Natural killer cell (primary cell): Measurements from ENCODE around the gene DRC3. TPM values are rescaled to one million over a fixed set of nuclear protein-coding genes. Genes with fewer than 3 reads are reported as not detected.

Source experiments
- ATAC-seq, 3 donors: fragments of 150-1000 bp in 2 of 3; fragments of 200-7000 bp in 1 of 3; cut with Tn5 transposase; 1 replicate in 1 of 3; 2 replicates in 2 of 3; pipeline ENCODE4 v1.10.0; 2021; ENCODE audit warnings: mild to moderate bottlenecking in 2 of 3, moderate library complexity in 2 of 3
- DNase-seq, 2 donors: peaks; one replicate each; pipeline versions ENCODE4 v3.0.0 to v3.0.0-alpha.2; 2013 to 2021; ENCODE audit warnings: mixed read lengths in 1 of 2
- H3K27ac ChIP-seq: one replicate; pipeline ENCODE4 v1.5.1; 2013; ENCODE audit warnings: mild to moderate bottlenecking, low read length
- H3K27me3 ChIP-seq: one replicate; pipeline ENCODE4 v1.6.1; 2013; ENCODE audit warnings: low read length; ENCODE audit not compliant: control insufficient read depth, insufficient read depth
- H3K36me3 ChIP-seq: one replicate; pipeline ENCODE4 v1.6.1; 2013; ENCODE audit warnings: low read length; ENCODE audit not compliant: control insufficient read depth, insufficient read depth
- H3K4me1 ChIP-seq: one replicate; pipeline ENCODE4 v1.6.1; 2013; ENCODE audit warnings: low read length; ENCODE audit not compliant: control insufficient read depth, insufficient read depth
- H3K4me3 ChIP-seq: one replicate; pipeline ENCODE4 v1.5.1; 2013; ENCODE audit warnings: low read length
- H3K9me3 ChIP-seq: one replicate; pipeline ENCODE4 v1.6.1; 2013; ENCODE audit warnings: low read length; ENCODE audit not compliant: control insufficient read depth, insufficient read depth
- H3K27ac Mint-ChIP-seq, 2 donors: one replicate each; pipeline ENCODE4 v1.8.0; 2022; ENCODE audit warnings: mild to moderate bottlenecking in 2 of 2, mixed read lengths in 2 of 2, moderate library complexity in 1 of 2
- H3K27me3 Mint-ChIP-seq, 2 donors: one replicate each; pipeline ENCODE4 v1.8.0; 2022; ENCODE audit warnings: low read depth in 2 of 2, mixed read lengths in 2 of 2
- H3K36me3 Mint-ChIP-seq: one replicate; pipeline ENCODE4 v1.8.0; 2022; ENCODE audit warnings: mixed read lengths
- H3K4me1 Mint-ChIP-seq, 2 donors: one replicate each; pipeline ENCODE4 v1.8.0; 2022; ENCODE audit warnings: mixed read lengths in 2 of 2
- H3K4me3 Mint-ChIP-seq: one replicate; pipeline ENCODE4 v1.8.0; 2022; ENCODE audit warnings: mild to moderate bottlenecking, moderate library complexity, mixed read lengths
- H3K9me3 Mint-ChIP-seq, 2 donors: one replicate each; pipeline ENCODE4 v1.8.0; 2022; ENCODE audit warnings: mixed read lengths in 2 of 2
- WGBS: methylation state at CpG from one replicate; pipeline ENCODE4 v1.1.7; 2013; ENCODE audit warnings: missing lambda C conversion rate; ENCODE audit not compliant: insufficient coverage; 5-methylcytosine and 5-hydroxymethylcytosine counted together
- intact Hi-C: fragments of 100-400 bp; cut with micrococcal nuclease; formaldehyde crosslinking; loops from one replicate; pipeline ENCODE4 v1.14.2; 2022
- total RNA-seq, 4 donors: library from RNA; stranded (reverse); fragments of 120-200 nt in 1 of 4; gene quantifications; one replicate each; pipeline versions ENCODE4 v1.2.3 to v1.2.4, GENCODE V29; 2013 to 2022
- TF ChIP-seq, protein P1 (sequence below): fragments of 200-600 bp; IDR thresholded peaks from one replicate; pipeline ENCODE4 v1.8.0; 2022; ENCODE audit warnings: antibody characterized with exemption

The DRC3 gene
- total RNA-seq, 3 donors from 2014 or later (not counting 1 experiment from before 2014, with no cell fraction given): 0.26 to 0.78 TPM; not detected in 1

GRCh38 chr17:18014006-18014405 is 41.3 kb downstream of the DRC3 start:
- no peaks in the 10 kb centered on the region for H3K4me1 Mint-ChIP-seq
- ATAC-seq: no peak
- H3K9me3 Mint-ChIP-seq: no peaks in the 10 kb centered on the region
- intact Hi-C loops: no loop called here
- no peak for DNase-seq
- no peak overlapping the region for H3K27ac ChIP-seq
- H3K27me3 Mint-ChIP-seq: no peaks in the 10 kb centered on the region
- TF ChIP-seq, protein P1, sequence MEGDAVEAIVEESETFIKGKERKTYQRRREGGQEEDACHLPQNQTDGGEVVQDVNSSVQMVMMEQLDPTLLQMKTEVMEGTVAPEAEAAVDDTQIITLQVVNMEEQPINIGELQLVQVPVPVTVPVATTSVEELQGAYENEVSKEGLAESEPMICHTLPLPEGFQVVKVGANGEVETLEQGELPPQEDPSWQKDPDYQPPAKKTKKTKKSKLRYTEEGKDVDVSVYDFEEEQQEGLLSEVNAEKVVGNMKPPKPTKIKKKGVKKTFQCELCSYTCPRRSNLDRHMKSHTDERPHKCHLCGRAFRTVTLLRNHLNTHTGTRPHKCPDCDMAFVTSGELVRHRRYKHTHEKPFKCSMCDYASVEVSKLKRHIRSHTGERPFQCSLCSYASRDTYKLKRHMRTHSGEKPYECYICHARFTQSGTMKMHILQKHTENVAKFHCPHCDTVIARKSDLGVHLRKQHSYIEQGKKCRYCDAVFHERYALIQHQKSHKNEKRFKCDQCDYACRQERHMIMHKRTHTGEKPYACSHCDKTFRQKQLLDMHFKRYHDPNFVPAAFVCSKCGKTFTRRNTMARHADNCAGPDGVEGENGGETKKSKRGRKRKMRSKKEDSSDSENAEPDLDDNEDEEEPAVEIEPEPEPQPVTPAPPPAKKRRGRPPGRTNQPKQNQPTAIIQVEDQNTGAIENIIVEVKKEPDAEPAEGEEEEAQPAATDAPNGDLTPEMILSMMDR: no peak
- peaks cover 5% of the 10 kb centered on the region for H3K36me3 Mint-ChIP-seq
- H3K27me3 ChIP-seq: no peaks in the 10 kb centered on the region
- no peak overlapping the region for H3K4me3 Mint-ChIP-seq
- peaks cover 24% of the 10 kb centered on the region for H3K36me3 ChIP-seq
- H3K4me1 ChIP-seq: no peaks in the 10 kb centered on the region
- no peak overlapping the region for H3K27ac Mint-ChIP-seq
- H3K4me3 ChIP-seq: no peak overlapping the region
- no peaks in the 10 kb centered on the region for H3K9me3 ChIP-seq
- 95% methylated on average over 6 of the region's 6 CpGs for WGBS

- H3K36me3 ChIP-seq: peaks cover 24% of the 10 kb centered on the region
- no peak overlapping the region for H3K27ac ChIP-seq
- H3K4me3 ChIP-seq: no peak overlapping the region
- 87% methylated on average over 5 of the region's 5 CpGs for WGBS
- ATAC-seq (no peak), DNase-seq (no peak)
- no peaks in the 10 kb centered on the region for H3K9me3 Mint-ChIP-seq
- TF ChIP-seq, protein P1: no peak
- intact Hi-C loops: no loop called here
- no peaks in the 10 kb centered on the region for H3K27me3 Mint-ChIP-seq
- H3K4me1 ChIP-seq: no peaks in the 10 kb centered on the region
- H3K27me3 ChIP-seq: no peaks in the 10 kb centered on the region
- no peak overlapping the region for H3K4me3 Mint-ChIP-seq
- no peaks in the 10 kb centered on the region for H3K4me1 Mint-ChIP-seq
- H3K36me3 Mint-ChIP-seq: peaks cover 5% of the 10 kb centered on the region
- H3K9me3 ChIP-seq: no peaks in the 10 kb centered on the region
- no peak overlapping the region for H3K27ac Mint-ChIP-seq
Measured at GRCh38 chr17:18015593-18015992, 42.9 kb downstream of the DRC3 start.

GRCh38 chr17:18016426-18016825 is 43.8 kb downstream of the DRC3 start:
- DNase-seq (no peak), ATAC-seq (no peak)
- Histone ChIP-seq H3K27ac (no peak overlapping the region), H3K9me3 (no peaks in the 10 kb centered on the region), H3K27me3 (no peaks in the 10 kb centered on the region), H3K36me3 (peaks cover 31% of the 10 kb centered on the region), H3K4me3 (no peak overlapping the region), H3K4me1 (no peaks in the 10 kb centered on the region)
- TF ChIP-seq, protein P1: no peak
- H3K4me1 Mint-ChIP-seq: no peaks in the 10 kb centered on the region
- no peaks in the 10 kb centered on the region for H3K27me3 Mint-ChIP-seq
- no peaks in the 10 kb centered on the region for H3K9me3 Mint-ChIP-seq
- no peak overlapping the region for H3K27ac Mint-ChIP-seq
- 95% methylated on average over 10 of the region's 12 CpGs for WGBS
- no peak overlapping the region for H3K4me3 Mint-ChIP-seq
- peaks cover 5% of the 10 kb centered on the region for H3K36me3 Mint-ChIP-seq
- intact Hi-C loops: no loop called here

DNA sequence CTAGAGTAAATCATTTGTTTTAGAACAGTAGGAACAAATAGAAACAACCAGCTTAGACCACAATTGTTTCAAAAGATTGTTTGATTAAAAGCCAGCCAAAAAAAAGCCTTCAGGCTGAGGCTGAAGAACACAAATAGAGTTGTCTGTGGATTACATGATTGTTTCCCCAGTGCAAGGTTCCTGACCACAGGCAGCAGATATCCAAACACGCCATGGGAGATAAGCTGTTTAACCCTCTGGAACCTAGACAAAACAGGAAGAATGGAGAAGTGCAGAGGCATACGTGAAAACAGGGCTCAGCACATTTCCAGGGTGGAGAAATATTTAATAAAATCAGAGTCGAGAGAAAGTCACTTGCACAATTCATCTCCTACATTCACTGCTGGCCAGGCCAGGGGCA is 45.3 kb downstream of the DRC3 start:
- no peak overlapping the region for H3K4me3 ChIP-seq
- H3K36me3 ChIP-seq: peaks cover 33% of the 10 kb centered on the region
- H3K9me3 Mint-ChIP-seq: no peaks in the 10 kb centered on the region
- H3K4me1 ChIP-seq: no peaks in the 10 kb centered on the region
- H3K9me3 ChIP-seq: no peaks in the 10 kb centered on the region
- no peaks in the 10 kb centered on the region for H3K4me1 Mint-ChIP-seq
- H3K27ac Mint-ChIP-seq: no peak overlapping the region
- TF ChIP-seq, protein P1: no peak
- no peaks in the 10 kb centered on the region for H3K27me3 Mint-ChIP-seq
- WGBS: 78% methylated on average over 3 of the region's 3 CpGs
- no peak overlapping the region for H3K27ac ChIP-seq
- H3K36me3 Mint-ChIP-seq: peaks cover 5% of the 10 kb centered on the region
- ATAC-seq: no peak
- no peak for DNase-seq
- intact Hi-C loops: no loop called here
- H3K27me3 ChIP-seq: no peaks in the 10 kb centered on the region
- no peak overlapping the region for H3K4me3 Mint-ChIP-seq
